ENCODE measurements around the gene SERP2. TPM values are rescaled to one million over a fixed set of nuclear protein-coding genes. Genes with fewer than 3 reads are reported as not detected.

The SERP2 gene
- total and polyA plus RNA-seq, 2 donors (not counting 1 experiment from before 2014, with no cell fraction given) = 10.6 to 15.5 TPM

- Histone ChIP-seq H3K4me2 (ENCODE audit: extremely low read depth, insufficient read depth, low read length) (no peak overlapping the region), H3K36me3 (ENCODE audit: control insufficient read depth, insufficient read depth, low read length) (no peaks in the 10 kb centered on the region), H4K20me1 (ENCODE audit: control insufficient read depth, extremely low read depth, insufficient read depth, low read length) (no peaks in the 10 kb centered on the region), H3K79me2 (ENCODE audit: control insufficient read depth, insufficient read depth, low read length) (no peaks in the 10 kb centered on the region), H3K4me3 (replicated peaks in 1 of 4; ENCODE audit: control extremely low read depth in 1 of 4, insufficient read depth in 1 of 4, low read depth in 3 of 4, low read length in 4 of 4) (no peak overlapping the region), H3K9ac (ENCODE audit: insufficient read depth, low read length) (no peak overlapping the region), H3K4me1 (ENCODE audit: control insufficient read depth, extremely low read depth, insufficient read depth, low read length) (no peaks in the 10 kb centered on the region), H3K9me3 (ENCODE audit: control insufficient read depth, insufficient read depth, low read depth, low read length) (no peaks in the 10 kb centered on the region), H3K27ac (ENCODE audit: insufficient read depth, low read length) (no peak overlapping the region), H3K27me3 (ENCODE audit: control insufficient read depth, insufficient read depth, low read length) (no peaks in the 10 kb centered on the region), H2AFZ (ENCODE audit: low read length) (no peak overlapping the region)
- TF ChIP-seq CTCF (conservative IDR thresholded peaks at IDR 0.05 in 1 of 2, IDR thresholded peaks at IDR 0.05 in 1 of 2; ENCODE audit: low read depth in 1 of 2, low read length in 2 of 2) (no peak), EZH2 (IDR thresholded peaks at IDR 0.05; ENCODE audit: low read length, missing control alignments) (no peak)
- DNase-seq (ENCODE audit: low read depth in 2 of 2) = no peak
Observed at GRCh38 chr13:44402899-44403445, 29.3 kb downstream of the SERP2 start.

- Histone ChIP-seq H3K9me3 (ENCODE audit: control insufficient read depth, insufficient read depth, low read depth, low read length) (no peaks in the 10 kb centered on the region), H3K9ac (ENCODE audit: insufficient read depth, low read length) (no peak overlapping the region), H3K27me3 (ENCODE audit: control insufficient read depth, insufficient read depth, low read length) (no peaks in the 10 kb centered on the region), H4K20me1 (ENCODE audit: control insufficient read depth, extremely low read depth, insufficient read depth, low read length) (no peaks in the 10 kb centered on the region), H3K79me2 (ENCODE audit: control insufficient read depth, insufficient read depth, low read length) (no peaks in the 10 kb centered on the region), H3K4me2 (ENCODE audit: extremely low read depth, insufficient read depth, low read length) (no peak overlapping the region), H2AFZ (ENCODE audit: low read length) (no peak overlapping the region), H3K27ac (ENCODE audit: insufficient read depth, low read length) (no peak overlapping the region), H3K4me3 (replicated peaks in 1 of 4; ENCODE audit: control extremely low read depth in 1 of 4, insufficient read depth in 1 of 4, low read depth in 3 of 4, low read length in 4 of 4) (no peak overlapping the region), H3K36me3 (ENCODE audit: control insufficient read depth, insufficient read depth, low read length) (no peaks in the 10 kb centered on the region), H3K4me1 (ENCODE audit: control insufficient read depth, extremely low read depth, insufficient read depth, low read length) (no peaks in the 10 kb centered on the region)
- no peak for TF ChIP-seq CTCF (conservative IDR thresholded peaks at IDR 0.05 in 1 of 2, IDR thresholded peaks at IDR 0.05 in 1 of 2; ENCODE audit: low read depth in 1 of 2, low read length in 2 of 2)
- no peak for TF ChIP-seq EZH2 (IDR thresholded peaks at IDR 0.05; ENCODE audit: low read length, missing control alignments)
- no peak for DNase-seq (ENCODE audit: low read depth in 2 of 2)
Observed at GRCh38 chr13:44403461-44404056, 29.9 kb downstream of the SERP2 start.

- DNase-seq (ENCODE audit: low read depth in 2 of 2) = no peak
- H3K9me3 ChIP-seq (ENCODE audit: control insufficient read depth, insufficient read depth, low read depth, low read length) = no peaks in the 10 kb centered on the region
- TF ChIP-seq EZH2 (IDR thresholded peaks at IDR 0.05; ENCODE audit: low read length, missing control alignments) = no peak
- no peak for TF ChIP-seq CTCF (conservative IDR thresholded peaks at IDR 0.05 in 1 of 2, IDR thresholded peaks at IDR 0.05 in 1 of 2; ENCODE audit: low read depth in 1 of 2, low read length in 2 of 2)
- no peaks in the 10 kb centered on the region for H3K27me3 ChIP-seq (ENCODE audit: control insufficient read depth, insufficient read depth, low read length)
- H3K36me3 ChIP-seq (ENCODE audit: control insufficient read depth, insufficient read depth, low read length) = no peaks in the 10 kb centered on the region
- H3K4me2 ChIP-seq (ENCODE audit: extremely low read depth, insufficient read depth, low read length) = no peak overlapping the region
- no peak overlapping the region for H2AFZ ChIP-seq (ENCODE audit: low read length)
- no peaks in the 10 kb centered on the region for H3K4me1 ChIP-seq (ENCODE audit: control insufficient read depth, extremely low read depth, insufficient read depth, low read length)
- no peak overlapping the region for H3K9ac ChIP-seq (ENCODE audit: insufficient read depth, low read length)
- no peak overlapping the region for H3K27ac ChIP-seq (ENCODE audit: insufficient read depth, low read length)
- H3K79me2 ChIP-seq (ENCODE audit: control insufficient read depth, insufficient read depth, low read length) = no peaks in the 10 kb centered on the region
- H4K20me1 ChIP-seq (ENCODE audit: control insufficient read depth, extremely low read depth, insufficient read depth, low read length) = no peaks in the 10 kb centered on the region
- H3K4me3 ChIP-seq (replicated peaks in 1 of 4; ENCODE audit: control extremely low read depth in 1 of 4, insufficient read depth in 1 of 4, low read depth in 3 of 4, low read length in 4 of 4) = no peak overlapping the region
Observed at GRCh38 chr13:44404261-44405132, 30.9 kb downstream of the SERP2 start.

Data from fibroblast of lung (primary cell).